GM18502 (cell line): Measurements from ENCODE around the gene MASTL.

Source experiments
- ATAC-seq: cut with Tn5 transposase; IDR thresholded peaks from one replicate; pipeline ENCODE4 v1.9.1; 2021; ENCODE audit warnings: mild to moderate bottlenecking; ENCODE audit not compliant: unreplicated experiment, poor library complexity

MASTL gene

DNA sequence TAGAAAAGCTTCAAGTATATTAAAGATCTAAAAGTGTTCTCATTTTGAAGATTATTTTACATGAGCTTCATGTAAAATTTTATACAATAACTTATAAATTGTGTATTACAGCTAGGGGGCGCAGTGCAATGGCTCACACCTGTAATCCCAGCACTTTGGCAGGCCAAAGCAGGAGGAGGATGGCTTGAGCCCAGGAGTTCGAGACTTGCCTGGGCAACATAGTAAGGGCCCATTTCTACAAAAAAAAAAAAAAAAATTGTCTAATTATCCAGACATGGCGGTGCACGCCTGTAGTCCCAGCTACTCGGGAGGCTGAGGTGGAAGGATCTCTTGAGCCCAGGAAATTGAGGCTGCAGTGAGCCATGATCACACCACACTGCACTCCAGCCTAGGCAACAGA is 68.8 kb downstream of the MASTL start:
- peak; percentile 46 for ATAC-seq

DNA sequence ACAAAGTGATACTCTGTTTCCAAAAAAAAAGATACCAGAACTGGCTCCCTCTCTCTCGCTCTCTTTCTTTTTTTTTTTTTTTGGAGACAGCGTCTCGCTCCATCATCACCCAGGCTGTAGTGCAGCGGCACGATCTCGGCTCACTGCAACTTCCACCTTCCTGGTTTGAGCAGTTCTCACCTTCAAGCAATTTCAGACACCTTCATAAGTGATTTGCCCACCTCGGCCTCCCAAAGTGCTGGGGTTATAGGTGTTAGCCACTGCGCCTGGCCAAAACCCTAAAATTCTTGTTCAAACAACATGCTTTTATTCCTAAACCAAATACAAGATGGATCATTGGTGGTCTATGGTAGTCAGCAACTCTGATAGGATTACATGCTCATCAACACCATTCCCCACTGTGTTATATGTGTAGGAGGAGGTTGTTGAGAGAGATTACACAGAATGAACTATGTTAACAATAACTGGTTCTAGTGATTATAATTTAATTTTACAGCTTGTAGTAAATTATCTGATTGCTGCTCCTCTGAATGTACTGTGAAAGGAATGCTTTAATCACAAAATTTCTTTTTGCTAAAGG is 69.9 kb downstream of the MASTL start:
- no peak for ATAC-seq

DNA sequence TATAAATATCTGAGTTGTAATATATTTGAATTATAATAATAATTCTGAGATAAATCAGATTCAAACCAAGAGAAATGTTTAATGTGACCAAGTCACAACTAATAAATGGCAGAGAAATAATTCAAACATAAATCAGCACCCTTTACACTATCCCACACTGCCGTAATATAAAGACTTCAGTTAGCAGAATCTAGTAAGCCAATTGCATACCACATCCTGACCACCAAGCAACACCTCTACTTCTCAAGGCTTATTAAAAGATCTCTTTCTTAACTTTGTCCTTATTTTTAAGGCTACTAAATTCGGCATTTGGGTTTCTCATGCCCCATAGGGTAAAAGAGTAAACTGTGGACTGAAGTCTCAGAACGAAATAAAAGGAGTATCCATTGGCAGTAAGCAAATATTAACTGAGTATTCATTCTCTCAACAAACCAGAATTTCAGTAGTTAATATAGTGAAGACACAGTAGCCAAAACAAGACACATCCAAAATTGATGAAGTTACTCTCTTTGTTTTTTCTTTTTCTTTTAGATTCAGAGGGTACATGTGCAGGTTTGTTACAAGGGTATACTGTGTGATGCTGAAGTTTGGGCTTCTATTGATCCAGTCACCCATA is 70.6 kb downstream of the MASTL start:
- ATAC-seq = no peak

DNA sequence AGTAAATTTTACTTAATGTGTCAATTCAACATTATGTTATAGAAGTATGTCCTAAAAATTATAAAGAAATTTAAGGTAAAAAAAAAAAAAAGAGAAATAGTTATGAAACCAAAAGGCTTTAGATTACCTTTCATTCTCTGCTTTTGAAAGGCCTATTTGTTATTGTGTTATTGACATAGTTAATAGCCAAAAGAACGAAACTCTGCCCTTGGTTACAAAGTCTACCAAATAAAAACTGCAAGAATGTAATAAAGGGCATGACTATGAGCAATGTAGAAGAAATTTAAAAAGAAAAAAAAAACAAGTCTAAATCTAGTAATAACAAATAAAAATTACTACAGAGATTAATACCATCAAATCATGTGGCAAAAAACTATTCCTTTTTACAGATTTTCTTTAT is 74.9 kb downstream of the MASTL start:
- ATAC-seq = no peak

DNA sequence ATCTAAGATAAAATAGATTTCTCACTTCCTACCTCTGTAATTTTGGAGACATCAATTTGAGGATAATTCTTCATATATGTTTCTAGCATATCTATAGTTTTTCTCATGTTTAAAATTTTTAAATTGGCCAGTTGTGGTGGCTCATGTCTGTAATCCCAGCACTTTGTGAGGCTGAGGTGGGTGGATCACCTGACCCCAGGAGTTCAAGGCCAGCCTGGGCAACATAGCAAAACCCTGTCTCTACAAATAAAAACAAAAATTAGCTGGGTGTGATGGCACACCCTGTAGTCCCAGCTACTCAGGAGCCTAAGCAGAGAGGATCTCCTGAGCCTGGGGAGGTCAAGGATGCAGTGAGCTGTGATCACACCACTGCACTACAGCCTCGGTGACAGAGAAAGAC is 80.6 kb downstream of the MASTL start:
- ATAC-seq = no peak
